M059J (cell line): ENCODE results near the gene DNMT3A. TPM values are rescaled to one million over a fixed set of nuclear protein-coding genes. Genes with fewer than 3 reads are reported as not detected.
A peak's percentile ranks its signal among the peaks of the same experiment; 100 is the strongest.

Source experiments
- DNase-seq: peaks from one replicate; pipeline ENCODE4 v3.0.0-alpha.2; 2012; ENCODE audit warnings: low read depth
- total RNA-seq: library from RNA; depleted of rRNA; stranded (reverse); fragments of >200 nt; shearing (Covaris generic); gene quantifications from 2 replicates; pipeline ENCODE4 v1.2.3, GENCODE V29; 2014; rRNA removed

Gene DNMT3A
- total RNA-seq, result 2.2 and 3.9 TPM in 2 replicates

DNA sequence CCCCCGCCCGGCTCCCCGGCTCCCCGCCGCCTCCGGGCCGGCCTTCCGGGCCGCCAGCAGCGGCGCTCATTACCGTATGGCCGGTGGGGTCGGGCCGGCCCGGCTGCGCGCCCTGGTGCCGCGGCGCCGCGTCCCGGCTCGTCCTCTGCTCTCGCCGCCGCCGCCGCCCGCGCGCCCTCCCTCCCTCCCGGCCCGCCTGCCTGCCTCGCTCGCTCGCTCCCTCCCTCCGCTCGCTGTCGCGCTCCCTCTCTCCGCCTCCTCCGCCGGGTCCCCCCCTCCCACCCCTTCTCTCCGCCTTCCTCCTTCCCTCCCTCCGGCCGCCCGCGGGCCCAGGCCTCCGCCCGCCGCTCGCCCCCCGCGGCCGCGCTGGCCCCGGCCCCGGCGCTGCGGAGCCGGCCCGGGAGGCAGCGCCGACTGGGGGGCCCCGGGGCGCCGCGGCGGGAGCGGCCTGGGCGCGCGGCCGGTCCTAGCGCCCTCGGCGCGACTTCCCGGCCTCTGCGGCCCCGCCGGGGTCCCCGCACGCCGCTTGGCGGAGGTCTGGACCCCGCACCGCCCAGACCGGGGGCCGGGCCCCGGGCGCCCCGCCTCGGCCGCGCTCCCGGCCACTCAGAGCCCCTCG, at the start of gene DNMT3A:
Gene DNMT3A, minus strand, starts transcription at position 173 of the 619 bp plus-strand sequence. CDS start 27,941 bp downstream, outside the sequence.
- DNase-seq, result peak; percentile 52

DNA sequence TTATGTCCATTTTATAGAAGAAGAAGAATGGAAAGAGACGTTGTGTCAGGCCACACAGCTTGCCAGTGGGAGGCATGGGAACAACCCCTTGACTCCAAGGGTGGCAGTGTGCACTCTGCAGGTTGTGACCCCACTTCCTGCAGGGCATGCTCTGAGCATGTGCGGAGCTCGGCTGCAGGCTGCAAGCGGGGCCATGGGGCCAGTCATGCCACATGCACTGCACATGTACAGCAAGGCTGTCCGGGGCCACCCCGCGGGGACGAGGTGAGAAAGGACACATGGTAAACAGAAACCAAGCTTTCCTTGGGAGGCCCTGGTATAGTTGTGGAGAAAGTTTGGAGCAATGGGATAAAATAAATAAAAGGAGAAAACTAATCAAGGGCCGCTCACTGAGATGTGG, 47.4 kb upstream of the DNMT3A start:
- no peak for DNase-seq

DNA sequence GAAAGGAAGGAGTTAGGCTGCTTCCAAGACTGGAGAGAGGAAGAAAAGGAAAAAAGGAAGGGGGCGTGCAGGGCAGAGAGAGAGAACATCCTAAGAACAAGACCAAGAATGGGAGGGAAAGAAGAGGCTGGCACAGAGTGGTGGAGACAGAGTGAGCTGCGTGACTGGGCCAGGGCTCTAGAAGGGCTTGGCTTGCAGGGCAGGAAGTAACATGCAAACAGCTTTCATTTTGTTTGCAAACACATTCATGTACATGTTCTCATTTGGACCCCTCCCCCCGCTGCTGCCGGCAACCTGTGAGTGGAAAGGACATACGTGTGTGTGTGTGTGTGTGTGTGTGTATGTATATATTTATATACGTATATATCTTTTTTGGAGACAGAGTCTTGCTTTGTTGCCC, 46.8 kb upstream of the DNMT3A start:
- no peak for DNase-seq

DNA sequence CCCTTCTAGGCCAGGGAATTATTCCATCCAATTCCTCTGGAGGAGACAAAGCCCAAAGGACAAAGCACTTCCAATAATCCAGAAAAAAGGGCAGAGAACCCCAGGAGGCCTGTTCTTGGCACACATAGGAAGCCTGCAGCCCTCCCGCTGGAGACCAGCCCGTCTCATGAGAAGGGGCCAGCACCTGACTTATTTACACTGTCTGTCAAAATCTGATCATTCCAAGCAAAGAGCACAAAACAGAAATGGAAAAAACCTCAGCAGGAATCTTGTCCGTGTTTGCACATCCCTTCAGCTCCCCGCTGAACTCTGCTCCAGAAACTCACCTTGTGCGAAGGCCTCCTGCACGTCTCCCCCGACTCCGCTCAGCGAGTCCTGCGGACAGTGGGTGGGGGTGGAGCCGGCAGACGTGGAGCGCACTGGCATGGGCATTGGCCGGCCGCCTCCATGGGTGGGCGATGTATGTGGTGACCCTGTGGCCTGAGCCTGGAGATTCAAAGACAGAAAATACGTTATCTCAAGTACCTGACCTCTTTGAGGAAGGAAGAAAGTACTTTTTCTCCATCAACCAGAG, 46.2 kb upstream of the DNMT3A start:
- DNase-seq, result no peak

DNA sequence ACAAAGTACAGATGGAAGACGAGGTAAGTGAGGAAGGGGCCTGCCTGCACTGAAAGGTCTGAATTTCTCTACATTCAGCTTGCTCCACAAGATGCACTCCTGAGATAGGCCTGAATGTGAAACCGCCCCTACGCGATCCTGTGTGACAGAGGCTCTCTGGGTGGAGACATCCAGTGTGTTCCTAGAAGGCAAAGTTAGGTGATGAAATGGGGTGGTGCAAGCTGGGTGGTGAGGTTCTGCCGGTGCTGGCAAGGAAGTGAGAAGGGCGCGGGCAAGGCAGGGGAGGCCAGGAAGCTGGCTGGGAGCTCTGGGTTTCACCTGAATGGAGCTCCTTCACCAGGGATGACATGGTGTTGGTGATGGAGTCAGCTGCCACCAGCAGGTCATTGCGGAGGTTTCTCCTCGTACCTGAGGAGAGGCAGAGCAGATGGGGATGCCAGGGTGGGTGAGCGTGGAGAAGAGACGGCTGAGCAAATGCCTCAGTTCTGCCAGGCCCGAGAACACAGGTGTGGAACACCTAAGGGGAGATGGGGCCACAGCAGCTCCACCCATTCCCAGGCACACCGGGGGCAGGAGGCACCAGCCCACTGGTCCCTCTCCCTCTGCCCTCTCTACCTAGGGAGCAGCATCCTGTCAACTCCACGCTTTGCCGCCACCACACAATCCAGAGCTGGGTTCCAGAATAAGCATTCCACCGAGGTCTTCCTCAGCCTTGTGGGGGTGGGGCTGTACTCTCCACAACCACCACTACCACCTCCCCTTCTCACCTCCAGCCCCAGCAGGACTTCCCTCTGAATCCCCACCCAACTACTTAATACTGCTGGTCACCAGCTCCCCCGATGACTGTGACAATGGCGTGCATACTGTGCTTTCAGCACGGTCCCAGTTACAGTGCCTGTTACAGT, 45.5 kb upstream of the DNMT3A start:
- DNase-seq, result no peak

DNA sequence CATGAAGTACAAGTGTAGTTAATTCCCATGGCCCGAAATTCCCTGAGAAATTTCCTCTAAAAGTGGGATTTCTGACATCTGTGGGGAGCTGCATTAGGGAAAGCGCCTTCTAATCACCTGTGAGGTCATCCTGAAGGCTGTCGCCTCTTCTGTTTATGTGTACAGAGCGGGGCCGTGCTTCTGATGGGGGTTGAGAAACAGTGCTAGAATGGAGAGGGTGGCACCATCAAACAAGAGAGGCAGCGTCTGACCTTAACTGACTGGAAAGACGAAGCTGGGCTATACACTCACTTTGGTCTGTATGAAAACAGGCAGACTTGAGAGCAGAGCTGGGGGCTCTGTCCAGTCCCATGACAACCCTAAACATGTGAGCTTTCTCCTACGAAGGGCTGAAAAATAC, 44.2 kb upstream of the DNMT3A start:
- no peak for DNase-seq

DNA sequence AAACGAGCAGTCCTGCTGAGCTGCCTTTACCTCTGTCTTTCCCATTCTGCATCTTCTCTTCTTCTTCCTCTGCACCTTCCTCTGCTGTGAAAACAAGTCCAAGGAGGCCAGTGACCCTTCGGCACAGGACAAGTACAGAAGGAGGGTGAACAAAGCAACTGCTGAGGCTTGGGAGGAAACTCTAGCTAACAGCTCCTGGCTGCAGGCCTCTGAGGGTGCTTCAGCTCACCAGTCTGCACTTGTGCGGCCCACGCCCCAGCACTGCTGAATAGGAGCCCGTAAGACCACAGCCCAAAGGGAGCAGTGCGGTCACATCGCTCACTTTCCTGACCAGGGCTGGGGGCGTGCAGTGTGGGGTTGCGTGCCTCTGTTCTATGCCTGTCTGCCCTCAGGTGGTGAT, 42.1 kb upstream of the DNMT3A start:
- no peak for DNase-seq

DNA sequence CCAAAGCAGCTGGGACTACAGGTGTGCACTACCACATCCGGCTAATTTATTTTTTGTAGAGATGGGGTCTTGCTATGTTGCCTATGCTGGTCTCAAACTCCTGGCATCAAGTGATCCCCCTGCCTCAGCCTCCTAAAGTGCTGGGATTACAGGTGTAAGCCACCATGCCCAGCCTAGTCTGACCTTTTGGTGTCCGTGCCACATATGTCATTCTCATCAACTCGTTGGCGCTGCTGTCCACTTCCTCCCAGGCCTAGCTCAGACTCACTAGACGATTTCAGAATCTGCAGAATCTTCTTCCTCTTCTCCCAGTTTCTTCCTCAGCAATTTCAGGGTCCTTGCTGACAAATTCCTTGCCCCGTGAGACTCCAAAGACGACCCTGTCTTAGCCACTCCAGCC, 39.8 kb upstream of the DNMT3A start:
- no peak for DNase-seq

DNA sequence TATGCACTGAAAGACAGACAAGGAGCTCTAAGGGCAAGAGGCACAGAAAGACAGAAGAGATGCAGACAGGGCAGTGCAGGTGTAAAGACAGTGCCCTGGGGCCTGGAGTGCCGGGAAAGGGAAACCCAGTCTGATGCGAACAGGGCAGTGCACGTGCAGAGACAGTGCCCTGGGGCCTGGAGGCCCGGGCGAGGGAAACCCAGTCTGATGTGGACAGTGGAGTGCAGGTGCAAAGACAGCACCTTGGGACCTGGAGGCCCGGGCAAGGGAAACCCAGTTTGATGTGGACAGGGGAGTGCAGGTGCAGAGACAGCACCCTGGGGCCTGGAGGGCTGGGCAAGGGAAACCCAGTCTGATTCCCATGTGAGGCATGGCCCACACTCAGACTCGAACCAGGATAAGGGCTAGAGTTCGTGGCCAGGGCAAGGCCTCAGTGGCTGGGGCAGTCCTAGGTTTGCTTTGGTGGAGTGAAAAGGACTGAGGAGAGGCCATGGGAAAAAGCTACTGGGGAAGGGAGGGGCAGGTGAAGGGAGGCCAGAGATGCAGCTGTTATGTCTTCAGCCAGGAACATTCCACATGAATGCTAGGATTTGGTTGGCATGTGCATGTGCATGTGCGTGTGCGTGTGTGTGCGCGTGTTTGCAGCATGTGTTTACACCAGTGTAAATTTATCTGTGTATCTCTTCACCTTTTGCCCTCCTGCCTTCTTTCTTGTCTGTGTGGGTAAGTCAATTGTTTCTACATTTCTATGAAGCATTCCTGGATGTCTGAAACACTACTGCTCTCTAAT, 39.1 kb upstream of the DNMT3A start:
- DNase-seq, result no peak

DNA sequence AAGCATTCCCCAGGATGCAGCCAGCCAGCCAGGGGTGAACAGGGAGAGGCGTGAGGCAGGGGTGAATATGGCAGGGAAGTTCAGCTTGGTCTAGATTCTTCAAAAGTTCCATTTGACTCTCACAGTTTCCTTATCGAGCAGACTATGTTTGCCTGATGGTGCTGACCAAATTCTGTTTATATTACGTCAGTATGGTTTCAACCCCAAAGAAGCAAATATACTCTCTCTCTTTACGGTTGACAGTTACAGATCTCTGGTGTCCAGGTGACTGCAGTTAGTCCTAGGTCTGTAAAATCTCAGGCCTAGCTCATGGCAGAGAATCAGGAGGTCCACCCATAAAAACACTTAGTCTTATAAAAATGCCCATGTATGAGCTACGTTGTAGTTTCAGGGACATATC, 38.3 kb upstream of the DNMT3A start:
- no peak for DNase-seq

DNA sequence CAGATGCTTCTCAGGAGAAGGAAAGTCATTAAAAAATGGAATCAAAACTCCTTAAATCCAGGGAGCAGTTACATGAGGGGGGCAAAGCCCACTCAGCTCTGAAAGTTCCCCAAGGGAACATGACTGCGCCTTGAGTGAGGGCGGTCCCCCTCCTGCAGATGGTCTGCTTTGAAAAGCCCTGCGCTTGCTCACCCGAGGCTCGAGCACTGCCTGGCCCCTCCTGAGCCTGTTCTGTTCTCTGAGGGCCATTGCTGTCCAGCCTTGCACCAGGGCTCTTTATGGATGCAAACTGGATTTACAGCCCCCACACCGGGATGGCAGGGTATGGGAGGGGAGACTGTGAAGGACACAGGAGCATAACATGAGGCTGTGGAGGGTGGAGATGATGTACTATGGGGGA, 37.8 kb upstream of the DNMT3A start:
- no peak for DNase-seq

DNA sequence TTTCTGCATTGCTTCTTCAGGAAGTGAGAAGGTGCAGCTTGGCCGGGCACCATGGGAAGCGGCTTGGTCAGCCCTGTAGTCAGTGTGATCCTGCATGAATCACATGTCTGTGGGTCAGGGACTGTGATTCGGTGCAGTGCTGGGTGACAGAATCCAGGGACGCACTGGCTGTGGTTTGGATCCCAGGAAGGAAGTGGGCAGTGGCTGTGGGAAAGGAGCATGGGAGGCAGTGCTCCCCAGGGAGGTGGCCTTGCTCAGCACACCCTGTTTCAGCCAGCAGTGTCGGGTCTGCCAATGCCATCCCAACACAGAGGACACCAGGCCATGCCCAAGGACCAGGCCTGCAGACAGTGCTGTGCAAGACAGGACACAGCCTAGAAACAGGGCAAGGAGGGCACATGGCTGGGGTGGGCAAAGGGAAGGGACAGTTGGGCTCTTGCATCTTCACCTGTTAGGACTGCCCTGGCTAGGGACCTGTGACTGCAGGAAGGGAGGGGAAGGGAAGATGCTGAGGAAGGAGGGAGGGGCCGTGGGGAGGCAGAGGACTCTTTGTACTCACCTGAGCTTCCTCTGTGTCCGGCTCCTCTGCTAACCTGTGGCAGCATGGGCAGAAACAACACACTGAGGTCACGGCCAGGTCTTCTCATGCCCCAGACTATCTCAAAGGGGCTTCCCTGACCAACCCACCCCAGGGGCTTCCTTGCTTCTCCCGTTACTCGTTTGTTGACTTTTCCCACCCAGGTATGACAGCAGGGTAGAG, 37.2 kb upstream of the DNMT3A start:
- peak; percentile 82 for DNase-seq

DNA sequence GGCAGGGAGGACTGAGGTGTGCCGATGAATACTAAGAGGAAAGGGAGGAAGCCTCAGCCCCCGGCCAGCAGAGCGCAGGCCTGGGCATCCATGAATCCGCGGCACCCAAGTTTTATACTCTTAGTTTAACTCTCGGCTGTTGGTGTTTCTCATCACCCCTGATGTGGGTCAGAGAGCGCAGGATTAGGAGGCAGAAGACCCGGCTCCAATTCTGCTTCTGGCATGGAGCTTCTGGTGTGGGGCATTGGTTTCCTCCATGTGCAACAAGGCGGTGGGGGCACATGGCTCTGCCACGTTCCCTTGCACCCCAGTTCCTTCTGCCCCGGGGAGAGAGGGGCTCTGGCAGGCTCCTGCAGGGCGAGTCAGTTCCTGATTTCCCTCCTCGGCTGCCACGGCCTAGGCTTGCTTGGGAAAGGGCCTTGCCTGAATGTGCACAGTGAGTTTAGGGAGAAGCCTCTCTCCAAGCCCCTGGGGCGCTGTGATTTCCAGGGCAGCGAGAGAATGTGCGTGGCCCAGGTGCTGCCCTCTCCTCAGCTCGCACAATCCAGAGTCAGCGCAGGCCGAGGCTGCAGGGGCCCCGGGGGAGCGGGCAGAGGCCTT, 36.2 kb upstream of the DNMT3A start:
- no peak for DNase-seq

DNA sequence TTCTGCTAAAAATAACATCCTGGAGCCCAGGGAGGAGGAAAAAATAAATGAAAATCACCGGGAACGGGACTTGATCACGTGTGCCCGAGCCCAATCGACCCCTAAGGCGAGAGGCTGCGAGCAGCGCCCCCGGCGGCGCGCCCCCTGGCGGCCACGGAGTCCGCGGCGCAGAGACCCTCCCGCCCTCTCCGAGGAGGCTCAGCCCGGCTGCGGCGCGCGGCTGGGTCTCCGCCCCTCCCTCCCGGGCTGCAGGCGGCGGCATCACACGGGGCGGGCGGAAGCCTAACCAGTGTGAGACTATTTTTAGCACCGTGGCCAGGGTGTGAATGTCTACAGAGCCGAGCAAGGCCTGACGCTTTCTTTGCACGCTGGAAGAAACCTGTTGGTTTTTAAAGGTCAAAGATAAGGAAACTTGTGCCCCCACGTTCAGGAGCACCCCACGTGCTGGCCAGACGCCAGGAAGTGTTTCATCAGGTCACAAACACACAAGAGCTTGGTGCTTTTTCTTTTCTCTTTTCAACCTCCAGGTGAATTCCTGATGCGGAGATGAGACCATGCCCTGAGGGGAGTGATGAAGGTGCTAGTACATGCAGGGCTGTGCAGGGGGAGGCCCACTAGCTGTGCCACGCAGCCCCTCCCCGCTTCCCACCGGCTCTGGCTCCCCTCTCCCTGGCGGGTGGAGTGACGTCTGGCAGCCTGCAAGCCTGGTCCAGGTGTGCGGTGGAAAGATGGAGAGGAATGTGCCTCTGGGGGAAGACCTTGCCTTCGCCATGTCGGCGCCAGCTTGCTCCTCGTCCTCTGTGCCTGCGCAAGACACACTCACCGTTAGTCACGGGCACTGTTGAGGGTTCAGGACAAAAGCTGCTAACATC, 35.3 kb upstream of the DNMT3A start:
- peak; percentile 83 for DNase-seq

DNA sequence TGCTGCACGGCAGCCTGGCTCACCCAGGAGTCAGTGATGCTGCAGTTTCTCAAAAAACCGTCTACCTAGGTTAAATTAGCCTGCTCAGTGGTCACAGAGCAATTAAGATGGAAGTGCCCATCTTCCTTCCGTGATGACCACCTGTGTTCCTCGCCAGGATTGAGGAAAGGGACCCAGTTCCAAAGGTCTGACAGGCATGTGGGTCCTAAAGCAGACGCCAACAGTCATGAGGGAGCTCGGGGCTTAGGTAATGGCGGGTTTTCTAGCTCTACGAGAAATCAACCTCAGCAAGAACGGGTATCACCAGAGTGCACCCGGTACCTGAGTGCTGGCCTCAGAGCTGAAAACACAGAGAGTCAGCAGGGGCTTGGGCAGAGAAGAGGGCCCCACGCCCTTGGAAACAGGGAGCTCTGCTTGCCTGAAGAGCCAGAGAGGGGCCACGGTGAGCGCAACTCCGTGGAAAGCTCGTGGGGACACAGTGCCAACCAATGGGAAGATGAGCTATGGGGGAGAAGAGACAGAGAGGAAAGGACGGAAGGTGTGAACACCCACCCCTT, 34.3 kb upstream of the DNMT3A start:
- no peak for DNase-seq

DNA sequence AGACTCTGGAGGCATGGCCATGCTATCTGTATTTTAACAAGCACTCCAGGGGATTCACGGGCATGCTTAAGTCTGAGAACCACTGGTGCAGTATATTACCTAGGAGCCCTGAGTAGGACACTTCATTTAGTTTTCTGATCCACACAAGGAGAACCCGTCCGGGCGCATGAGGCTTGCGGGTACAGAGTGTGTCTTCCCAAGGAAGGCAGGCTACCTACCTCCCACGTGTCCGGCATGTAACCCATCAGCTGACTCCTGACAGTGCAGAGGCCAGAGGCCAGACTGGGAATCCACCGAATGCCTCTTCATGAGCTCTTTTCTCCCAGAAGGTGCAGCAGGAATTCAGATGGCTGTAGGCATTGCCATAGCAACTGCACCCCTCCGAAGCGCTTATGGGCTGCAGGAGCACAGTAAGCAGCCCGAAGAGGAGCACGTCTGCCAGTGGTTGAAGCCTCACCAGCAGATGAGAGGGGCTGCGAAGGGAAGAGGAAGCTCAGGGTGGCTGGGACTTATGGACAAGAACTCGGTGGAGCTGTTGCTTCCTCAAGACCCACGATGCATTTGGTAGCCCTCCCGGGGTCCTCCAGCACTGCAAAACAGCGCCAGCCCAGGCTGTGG, 33.8 kb upstream of the DNMT3A start:
- no peak for DNase-seq

DNA sequence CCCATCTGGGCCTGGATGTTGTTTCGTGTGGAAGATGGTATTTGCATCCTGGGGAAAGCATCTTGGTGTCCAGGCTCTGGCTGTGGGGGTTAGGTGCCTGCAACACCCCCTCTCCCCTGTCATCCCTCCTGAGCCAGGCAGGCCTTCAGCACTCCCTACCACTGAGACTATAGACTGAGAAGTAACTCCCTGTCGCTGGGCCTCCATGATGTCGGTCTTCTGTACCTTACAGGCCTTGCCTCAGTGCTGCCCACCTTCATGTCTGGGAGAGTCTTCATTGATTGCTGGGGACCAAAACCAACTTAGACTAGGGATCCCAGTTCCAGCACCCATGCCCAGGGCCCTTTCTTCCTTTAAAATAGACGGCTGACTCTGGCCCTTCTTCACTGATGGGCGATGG, 33.1 kb upstream of the DNMT3A start:
- no peak for DNase-seq

DNA sequence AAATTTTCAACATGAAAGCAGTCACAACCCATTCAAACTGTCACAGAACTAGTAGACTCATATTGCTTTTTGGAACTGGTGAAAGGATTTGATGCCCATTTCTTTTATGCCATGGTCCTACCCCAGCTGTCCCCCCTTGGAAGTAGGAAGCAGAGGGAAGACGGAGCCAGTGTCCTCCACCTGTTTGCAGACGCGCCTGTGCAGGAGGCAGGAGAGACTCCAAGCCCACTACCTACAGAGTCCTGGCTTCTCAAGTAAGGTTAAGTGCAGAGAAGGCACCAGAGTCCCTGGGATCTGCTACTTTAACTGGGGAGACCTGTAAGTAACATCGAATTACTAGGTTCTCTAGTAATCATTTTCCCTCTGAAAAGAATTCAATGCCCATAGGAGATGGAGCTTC, 32.7 kb upstream of the DNMT3A start:
- no peak for DNase-seq
